Ovary (tissue), 3 donors: ENCODE measurements around the gene TMTC2.

Source experiments
- POLR2A ChIP-seq: fragments of 450-650 bp; IDR thresholded peaks from one replicate; pipeline ENCODE4 v1.6.1; 2017; ENCODE audit warnings: antibody characterized with exemption, mild to moderate bottlenecking, moderate library complexity
- TF ChIP-seq, protein P1 (sequence below), 3 donors: fragments of 450-650 bp in 2 of 3; fragments of 200-600 bp in 1 of 3; IDR thresholded peaks; one replicate each; pipeline versions ENCODE4 v1.5.1 to v1.8.0; 2016 to 2022; ENCODE audit warnings: antibody characterized with exemption in 3 of 3, mild to moderate bottlenecking in 1 of 3
- donor health status: DM: no; HTN: no; CAD: no.

DNA sequence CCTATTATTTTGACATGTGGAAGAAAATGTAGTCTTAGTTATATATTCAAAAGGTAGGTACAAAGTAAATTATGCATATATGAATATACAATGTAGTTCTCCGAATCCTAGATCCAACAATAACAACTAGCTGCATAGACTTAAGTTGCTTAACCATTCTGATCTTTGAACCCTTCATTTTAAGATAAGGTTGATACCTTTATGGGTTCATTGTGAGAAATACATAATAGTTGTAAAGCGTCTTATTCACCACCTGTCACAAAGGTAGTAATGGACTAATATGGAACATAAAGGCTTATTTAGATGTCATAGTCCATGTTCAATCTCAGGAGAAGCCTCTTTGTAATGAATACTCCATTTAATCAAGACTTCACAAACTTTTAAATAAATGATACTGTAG is 263.6 kb downstream of the TMTC2 start:
- TF ChIP-seq, protein P1, sequence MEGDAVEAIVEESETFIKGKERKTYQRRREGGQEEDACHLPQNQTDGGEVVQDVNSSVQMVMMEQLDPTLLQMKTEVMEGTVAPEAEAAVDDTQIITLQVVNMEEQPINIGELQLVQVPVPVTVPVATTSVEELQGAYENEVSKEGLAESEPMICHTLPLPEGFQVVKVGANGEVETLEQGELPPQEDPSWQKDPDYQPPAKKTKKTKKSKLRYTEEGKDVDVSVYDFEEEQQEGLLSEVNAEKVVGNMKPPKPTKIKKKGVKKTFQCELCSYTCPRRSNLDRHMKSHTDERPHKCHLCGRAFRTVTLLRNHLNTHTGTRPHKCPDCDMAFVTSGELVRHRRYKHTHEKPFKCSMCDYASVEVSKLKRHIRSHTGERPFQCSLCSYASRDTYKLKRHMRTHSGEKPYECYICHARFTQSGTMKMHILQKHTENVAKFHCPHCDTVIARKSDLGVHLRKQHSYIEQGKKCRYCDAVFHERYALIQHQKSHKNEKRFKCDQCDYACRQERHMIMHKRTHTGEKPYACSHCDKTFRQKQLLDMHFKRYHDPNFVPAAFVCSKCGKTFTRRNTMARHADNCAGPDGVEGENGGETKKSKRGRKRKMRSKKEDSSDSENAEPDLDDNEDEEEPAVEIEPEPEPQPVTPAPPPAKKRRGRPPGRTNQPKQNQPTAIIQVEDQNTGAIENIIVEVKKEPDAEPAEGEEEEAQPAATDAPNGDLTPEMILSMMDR (IDR thresholded peaks at IDR 0.05) = no peak
- TF ChIP-seq POLR2A = no peak
